Caco-2 (cell line): ENCODE measurements around the gene JSRP1. TPM values are rescaled to one million over a fixed set of nuclear protein-coding genes. Genes with fewer than 3 reads are reported as not detected.

Source experiments
- BruUV-seq: library from RNA; stranded (reverse); fragments of 400-500 nt; replicated peaks from 2 replicates; lab custom pipeline; 2021; lab: Mats Ljungman, UMichigan
- CTCF ChIA-PET: fragments of 300-600 bp; sonication (Branson Sonifier 250); formaldehyde crosslinking; loops from one replicate; lab custom pipeline; 2022; ENCODE audit warnings: antibody characterized with exemption; lab: Charles Lee
- POLR2A ChIA-PET: fragments of 300-600 bp; sonication (Branson Sonifier 250); formaldehyde crosslinking; loops from one replicate; lab custom pipeline; 2022; ENCODE audit warnings: antibody characterized with exemption; lab: Charles Lee
- DNase-seq, 2 experiments: peaks; one replicate each; pipeline versions ENCODE4 v3.0.0 to v3.0.0-alpha.2; 2020 to 2022
- H3K27me3 ChIP-seq: replicated peaks from 2 replicates; pipeline ENCODE4 v1.6.0; 2011; ENCODE audit warnings: low read length; ENCODE audit not compliant: control insufficient read depth, insufficient read depth
- H3K36me3 ChIP-seq: 2 replicates; pipeline ENCODE4 v1.5.1; 2011; ENCODE audit warnings: low read length; ENCODE audit not compliant: control insufficient read depth, insufficient read depth
- H3K4me1 ChIP-seq: fragments of 250-450 bp; sonication (Bioruptor Pico); 2 replicates; pipeline ENCODE4 v1.5.1; 2020; ENCODE audit warnings: mild to moderate bottlenecking
- H3K4me3 ChIP-seq: 2 replicates; pipeline ENCODE4 v1.5.1; 2011; ENCODE audit warnings: low read depth, mild to moderate bottlenecking, control low read depth, low read length
- H3K9me3 ChIP-seq: fragments of 250-450 bp; sonication (Bioruptor Pico); 2 replicates; pipeline ENCODE4 v1.5.1; 2020; ENCODE audit warnings: mild to moderate bottlenecking, moderate library complexity
- H3K27ac Mint-ChIP-seq: one replicate; pipeline ENCODE4 v1.8.0; 2022; ENCODE audit warnings: mixed read lengths; ENCODE audit not compliant: unreplicated experiment
- H3K27me3 Mint-ChIP-seq: one replicate; pipeline ENCODE4 v1.8.0; 2022; ENCODE audit warnings: mixed read lengths; ENCODE audit not compliant: insufficient read depth, unreplicated experiment
- H3K36me3 Mint-ChIP-seq: one replicate; pipeline ENCODE4 v1.8.0; 2022; ENCODE audit warnings: mild to moderate bottlenecking, mixed read lengths; ENCODE audit not compliant: insufficient read depth, unreplicated experiment
- H3K4me1 Mint-ChIP-seq: one replicate; pipeline ENCODE4 v1.8.0; 2022; ENCODE audit warnings: low read depth, mixed read lengths; ENCODE audit not compliant: unreplicated experiment
- H3K4me3 Mint-ChIP-seq: one replicate; pipeline ENCODE4 v1.8.0; 2022; ENCODE audit warnings: mild to moderate bottlenecking, moderate library complexity, mixed read lengths; ENCODE audit not compliant: unreplicated experiment
- H3K9me3 Mint-ChIP-seq: one replicate; pipeline ENCODE4 v1.8.0; 2022; ENCODE audit warnings: mixed read lengths; ENCODE audit not compliant: unreplicated experiment
- intact Hi-C: fragments of 100-400 bp; cut with micrococcal nuclease; formaldehyde crosslinking; loops from one replicate; pipeline ENCODE4 v1.10.0; 2022; ENCODE audit not compliant: unreplicated experiment
- total RNA-seq: library from RNA; stranded (reverse); gene quantifications from 2 replicates; pipeline ENCODE4 v1.2.3, GENCODE V29; 2022
- TF ChIP-seq, protein P1 (sequence below), 2 experiments: fragments of 200-600 bp in 1 of 2; IDR thresholded peaks; 1 replicate in 1 of 2; 2 replicates in 1 of 2; pipeline versions ENCODE4 v1.5.1 to v1.8.0; 2011 to 2022; ENCODE audit warnings: antibody characterized with exemption in 1 of 2, control low read depth in 1 of 2, inconsistent platforms in 1 of 2, low read depth in 1 of 2, low read length in 1 of 2, mild to moderate bottlenecking in 1 of 2, moderate library complexity in 1 of 2; ENCODE audit not compliant: insufficient read depth in 1 of 2, severe bottlenecking in 1 of 2, unreplicated experiment in 1 of 2

The JSRP1 gene
- total RNA-seq, 1 experiment from 2014 or later, result not detected

GRCh38 chr19:2270423-2271233 is 14.4 kb upstream of the JSRP1 start:
- peak overlapping the region; percentile 82 for H3K4me3 Mint-ChIP-seq
- H3K27me3 Mint-ChIP-seq, result no peaks in the 10 kb centered on the region
- peak overlapping the region; percentile 99 for H3K4me3 ChIP-seq
- no TSS peak for BruUV-seq
- peak; percentile 72 to 84 for DNase-seq
- ChIA-PET POLR2A (no interaction called here), CTCF (no interaction called here)
- peaks cover 5% of the 10 kb centered on the region for H3K36me3 ChIP-seq
- H3K27ac Mint-ChIP-seq, result peak overlapping the region; percentile 93
- H3K36me3 Mint-ChIP-seq, result peaks cover 65% of the 10 kb centered on the region
- TF ChIP-seq, protein P1, sequence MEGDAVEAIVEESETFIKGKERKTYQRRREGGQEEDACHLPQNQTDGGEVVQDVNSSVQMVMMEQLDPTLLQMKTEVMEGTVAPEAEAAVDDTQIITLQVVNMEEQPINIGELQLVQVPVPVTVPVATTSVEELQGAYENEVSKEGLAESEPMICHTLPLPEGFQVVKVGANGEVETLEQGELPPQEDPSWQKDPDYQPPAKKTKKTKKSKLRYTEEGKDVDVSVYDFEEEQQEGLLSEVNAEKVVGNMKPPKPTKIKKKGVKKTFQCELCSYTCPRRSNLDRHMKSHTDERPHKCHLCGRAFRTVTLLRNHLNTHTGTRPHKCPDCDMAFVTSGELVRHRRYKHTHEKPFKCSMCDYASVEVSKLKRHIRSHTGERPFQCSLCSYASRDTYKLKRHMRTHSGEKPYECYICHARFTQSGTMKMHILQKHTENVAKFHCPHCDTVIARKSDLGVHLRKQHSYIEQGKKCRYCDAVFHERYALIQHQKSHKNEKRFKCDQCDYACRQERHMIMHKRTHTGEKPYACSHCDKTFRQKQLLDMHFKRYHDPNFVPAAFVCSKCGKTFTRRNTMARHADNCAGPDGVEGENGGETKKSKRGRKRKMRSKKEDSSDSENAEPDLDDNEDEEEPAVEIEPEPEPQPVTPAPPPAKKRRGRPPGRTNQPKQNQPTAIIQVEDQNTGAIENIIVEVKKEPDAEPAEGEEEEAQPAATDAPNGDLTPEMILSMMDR (IDR thresholded peaks at IDR 0.05; ENCODE audit: insufficient read depth in 1 of 2, low read depth in 1 of 2, low read length in 1 of 2, severe bottlenecking in 1 of 2, unreplicated experiment in 1 of 2), result no peak
- no peaks in the 10 kb centered on the region for H3K4me1 Mint-ChIP-seq
- no peaks in the 10 kb centered on the region for H3K9me3 ChIP-seq
- no peaks in the 10 kb centered on the region for H3K9me3 Mint-ChIP-seq
- peaks cover 7% of the 10 kb centered on the region; the same call in 1 of the 2 replicates for H3K4me1 ChIP-seq
- intact Hi-C loops, result no loop called here
- H3K27me3 ChIP-seq, result no peaks in the 10 kb centered on the region

- Histone ChIP-seq H3K9me3 (no peaks in the 10 kb centered on the region), H3K27me3 (no peaks in the 10 kb centered on the region), H3K4me3 (peak overlapping the region; percentile 99), H3K4me1 (peaks cover 7% of the 10 kb centered on the region; the same call in 1 of the 2 replicates), H3K36me3 (peaks cover 5% of the 10 kb centered on the region)
- POLR2A ChIA-PET, result interaction anchor here (0.7 kb wide), 1 partner anchor 158 kb away, joined by 3 read pairs; no protein-coding TSS in a partner anchor
- Mint-ChIP-seq H3K36me3 (peaks cover 61% of the 10 kb centered on the region), H3K4me1 (no peaks in the 10 kb centered on the region), H3K27me3 (no peaks in the 10 kb centered on the region), H3K4me3 (peak overlapping the region; percentile 82), H3K27ac (peak overlapping the region; percentile 93), H3K9me3 (no peaks in the 10 kb centered on the region)
- CTCF ChIA-PET, result no interaction called here
- intact Hi-C loops, result no loop called here
- no TSS peak for BruUV-seq
- TF ChIP-seq, protein P1 (IDR thresholded peaks at IDR 0.05; ENCODE audit: insufficient read depth in 1 of 2, low read depth in 1 of 2, low read length in 1 of 2, severe bottlenecking in 1 of 2, unreplicated experiment in 1 of 2), result no peak
- no peak for DNase-seq
These were observed 13.9 kb upstream of the JSRP1 start for GRCh38 chr19:2270157-2270422.

DNA sequence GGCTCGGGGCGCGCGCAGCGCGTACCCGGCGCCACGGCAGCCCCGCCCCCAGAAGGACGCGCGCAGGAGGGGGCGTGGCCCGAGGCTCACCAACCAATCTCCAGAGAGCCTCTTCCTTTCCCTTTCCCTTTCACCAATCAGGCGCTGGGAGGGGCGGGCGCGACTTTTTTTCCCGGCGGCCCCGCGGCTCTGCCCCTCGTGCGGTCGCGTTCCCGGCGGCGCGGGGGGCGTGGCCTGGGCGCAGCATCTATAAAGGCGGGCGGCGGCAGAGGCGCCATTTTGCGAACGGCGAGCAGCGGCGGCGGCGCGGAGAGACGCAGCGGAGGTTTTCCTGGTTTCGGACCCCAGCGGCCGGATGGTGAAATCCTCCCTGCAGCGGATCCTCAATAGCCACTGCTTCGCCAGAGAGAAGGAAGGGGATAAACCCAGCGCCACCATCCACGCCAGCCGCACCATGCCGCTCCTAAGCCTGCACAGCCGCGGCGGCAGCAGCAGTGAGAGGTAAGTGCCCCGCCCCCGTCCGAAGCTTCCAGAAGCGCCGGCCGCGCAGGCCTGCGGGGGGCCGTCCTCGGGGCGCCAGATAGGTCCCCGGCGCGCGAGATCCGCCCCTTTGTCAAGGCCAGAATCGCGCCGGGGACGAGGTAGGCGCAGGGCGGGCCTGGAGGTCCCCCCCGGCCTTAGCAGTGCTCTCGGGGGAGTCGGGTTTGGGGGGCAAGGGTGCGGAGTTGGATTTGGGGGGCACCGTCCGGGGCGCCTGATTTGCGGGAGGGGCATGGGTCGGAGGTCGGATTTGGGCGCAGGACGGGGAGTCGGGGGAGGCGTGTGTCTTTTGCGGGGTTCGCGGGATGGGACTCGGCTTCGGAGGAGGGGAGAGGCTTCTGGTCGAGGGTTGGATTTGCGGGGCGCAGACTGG is 13.3 kb upstream of the JSRP1 start:
- peaks cover 5% of the 10 kb centered on the region for H3K36me3 ChIP-seq
- no peaks in the 10 kb centered on the region for H3K27me3 ChIP-seq
- intact Hi-C loops, result loop anchor here (2.0 kb wide), 1 partner anchor 33 kb away; the partner anchor contains the start of genes PLEKHJ1 and SF3A2
- H3K9me3 Mint-ChIP-seq, result no peaks in the 10 kb centered on the region
- peak overlapping the region; percentile 93 for H3K27ac Mint-ChIP-seq
- TF ChIP-seq, protein P1 (IDR thresholded peaks at IDR 0.05; ENCODE audit: insufficient read depth in 1 of 2, low read depth in 1 of 2, low read length in 1 of 2, severe bottlenecking in 1 of 2, unreplicated experiment in 1 of 2), result no peak
- H3K4me3 Mint-ChIP-seq, result peak overlapping the region; percentile 82
- peak overlapping the region; percentile 99 for H3K4me3 ChIP-seq
- CTCF ChIA-PET, result no interaction called here
- BruUV-seq, result TSS peak; percentile 61
- no peaks in the 10 kb centered on the region for H3K9me3 ChIP-seq
- peaks cover 56% of the 10 kb centered on the region for H3K36me3 Mint-ChIP-seq
- no peaks in the 10 kb centered on the region for H3K4me1 Mint-ChIP-seq
- H3K4me1 ChIP-seq, result peaks cover 7% of the 10 kb centered on the region; the same call in 1 of the 2 replicates
- POLR2A ChIA-PET, result interaction anchor here (0.7 kb wide), 1 partner anchor 158 kb away, joined by 3 read pairs; no protein-coding TSS in a partner anchor
- H3K27me3 Mint-ChIP-seq, result no peaks in the 10 kb centered on the region
- peak; percentile 97 to 98 for DNase-seq
